Stimulated activated CD4-positive, alpha-beta T cell treated with anti-CD3 and anti-CD28 coated beads, Interleukin-4, amount 100 ng/mL, for 1 hour (primary cell): ENCODE measurements around the gene FNDC8.
A peak's percentile ranks its signal among the peaks of the same experiment; 100 is the strongest.
"Not testable (repeated sequence)": the region's sequence is repeated elsewhere in the genome, so short reads cannot be mapped to it uniquely, and the experiment has no call there.

Experiments
- DNase-seq: peaks from one replicate; pipeline ENCODE4 v3.0.0-alpha.2; 2020

FNDC8 gene

GRCh38 chr17:35121315-35121714, at the start of gene FNDC8:
FNDC8 (plus strand) TSS chr17:35121615; CDS start chr17:35121694, 79 bp downstream.
- no peak for DNase-seq

- no peak for DNase-seq
Observed at GRCh38 chr17:35073183-35073790, 48.1 kb upstream of the FNDC8 start.

GRCh38 chr17:35073991-35074627, 47.3 kb upstream of the FNDC8 start:
- no peak for DNase-seq

GRCh38 chr17:35074711-35075707, 46.4 kb upstream of the FNDC8 start:
- DNase-seq, result no peak

- DNase-seq, result no peak
Observed at GRCh38 chr17:35076874-35077273, 44.5 kb upstream of the FNDC8 start.

- no peak for DNase-seq
Observed at GRCh38 chr17:35079547-35080423, 41.6 kb upstream of the FNDC8 start.

GRCh38 chr17:35080536-35080935, 40.9 kb upstream of the FNDC8 start:
- DNase-seq, result no peak

- no peak for DNase-seq
Observed at GRCh38 chr17:35081638-35082037, 39.8 kb upstream of the FNDC8 start.

- no peak for DNase-seq
Observed at GRCh38 chr17:35082073-35082657, 39.2 kb upstream of the FNDC8 start.

- DNase-seq, result no peak
Observed at GRCh38 chr17:35083071-35083470, 38.3 kb upstream of the FNDC8 start.

- DNase-seq, result no peak
Observed at GRCh38 chr17:35084987-35085386, 36.4 kb upstream of the FNDC8 start.

GRCh38 chr17:35086164-35086563, 35.3 kb upstream of the FNDC8 start:
- no peak for DNase-seq

- DNase-seq, result no peak
Observed at GRCh38 chr17:35086931-35087573, 34.4 kb upstream of the FNDC8 start.

GRCh38 chr17:35087731-35088355, 33.6 kb upstream of the FNDC8 start:
- no peak for DNase-seq

GRCh38 chr17:35088356-35088880, 33.0 kb upstream of the FNDC8 start:
- DNase-seq, result peak; percentile 14

GRCh38 chr17:35088881-35089585, 32.4 kb upstream of the FNDC8 start:
- DNase-seq, result peak; percentile 90

- DNase-seq, result peak; percentile 51
Observed at GRCh38 chr17:35089586-35090296, 31.7 kb upstream of the FNDC8 start.

- not testable (repeated sequence) for DNase-seq
Observed at GRCh38 chr17:35090707-35091106, 30.7 kb upstream of the FNDC8 start.

- DNase-seq, result no peak
Observed at GRCh38 chr17:35094902-35095301, 26.5 kb upstream of the FNDC8 start.

- no peak for DNase-seq
Observed at GRCh38 chr17:35095741-35096140, 25.7 kb upstream of the FNDC8 start.
